ENCODE measurements around the gene DHX36.

DNA sequence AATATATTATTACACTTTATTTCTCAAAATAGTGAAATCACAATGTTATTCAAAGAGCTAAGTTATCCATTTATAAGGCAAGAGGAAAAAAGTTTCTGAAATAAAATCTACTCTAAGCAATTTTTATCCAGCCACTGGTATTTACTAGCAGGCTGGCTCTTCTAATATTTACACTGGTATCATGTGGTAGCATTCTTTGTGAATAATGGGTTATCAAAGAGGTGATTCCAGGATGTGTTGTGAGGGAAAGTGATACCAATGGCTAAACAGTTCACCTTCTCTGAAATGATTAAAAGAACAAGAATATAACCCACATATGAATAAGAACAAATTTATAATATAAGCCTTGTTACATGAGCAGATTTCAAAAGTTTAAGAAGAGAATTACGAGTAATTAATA, 44.1 kb downstream of the DHX36 start:
- TF ChIP-seq POLR2A (IDR thresholded peaks at IDR 0.05) = no peak
- TF ChIP-seq, protein P1, sequence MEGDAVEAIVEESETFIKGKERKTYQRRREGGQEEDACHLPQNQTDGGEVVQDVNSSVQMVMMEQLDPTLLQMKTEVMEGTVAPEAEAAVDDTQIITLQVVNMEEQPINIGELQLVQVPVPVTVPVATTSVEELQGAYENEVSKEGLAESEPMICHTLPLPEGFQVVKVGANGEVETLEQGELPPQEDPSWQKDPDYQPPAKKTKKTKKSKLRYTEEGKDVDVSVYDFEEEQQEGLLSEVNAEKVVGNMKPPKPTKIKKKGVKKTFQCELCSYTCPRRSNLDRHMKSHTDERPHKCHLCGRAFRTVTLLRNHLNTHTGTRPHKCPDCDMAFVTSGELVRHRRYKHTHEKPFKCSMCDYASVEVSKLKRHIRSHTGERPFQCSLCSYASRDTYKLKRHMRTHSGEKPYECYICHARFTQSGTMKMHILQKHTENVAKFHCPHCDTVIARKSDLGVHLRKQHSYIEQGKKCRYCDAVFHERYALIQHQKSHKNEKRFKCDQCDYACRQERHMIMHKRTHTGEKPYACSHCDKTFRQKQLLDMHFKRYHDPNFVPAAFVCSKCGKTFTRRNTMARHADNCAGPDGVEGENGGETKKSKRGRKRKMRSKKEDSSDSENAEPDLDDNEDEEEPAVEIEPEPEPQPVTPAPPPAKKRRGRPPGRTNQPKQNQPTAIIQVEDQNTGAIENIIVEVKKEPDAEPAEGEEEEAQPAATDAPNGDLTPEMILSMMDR (IDR thresholded peaks at IDR 0.05) = no peak
